Thoracic aorta (tissue), 2 donors: Measurements from ENCODE around the gene RECK. TPM values are rescaled to one million over a fixed set of nuclear protein-coding genes. Genes with fewer than 3 reads are reported as not detected.

ENCODE experiments used
- ATAC-seq: fragments of 150-250 bp; one replicate; pipeline ENCODE4 v1.8.0; 2017; ENCODE audit warnings: low read depth; ENCODE audit not compliant: insufficient number of reproducible peaks, low FRiP score
- DNase-seq: peaks from one replicate; pipeline ENCODE4 v3.0.0-alpha.2; 2020; ENCODE audit warnings: low spot score
- H3K27ac ChIP-seq, 2 donors: fragments of 200-600 bp; sonication (generic); 1 replicate in 1 of 2; 2 replicates in 1 of 2; pipeline ENCODE4 v1.5.1; 2016; ENCODE audit warnings: mild to moderate bottlenecking in 2 of 2, moderate library complexity in 2 of 2
- H3K27me3 ChIP-seq: fragments of 200-600 bp; sonication (generic); replicated peaks from 2 replicates; pipeline ENCODE4 v1.6.0; 2016; ENCODE audit warnings: mild to moderate bottlenecking; ENCODE audit not compliant: insufficient read depth
- H3K36me3 ChIP-seq: fragments of 200-600 bp; sonication (generic); one replicate; pipeline ENCODE4 v1.5.1; 2016
- H3K4me1 ChIP-seq, 2 donors: fragments of 200-600 bp; sonication (generic); 1 replicate in 1 of 2; 2 replicates in 1 of 2; pipeline versions ENCODE4 v1.5.1 to v1.6.0; 2016; ENCODE audit warnings: low read depth in 2 of 2, mild to moderate bottlenecking in 1 of 2; ENCODE audit not compliant: control insufficient read depth in 1 of 2
- H3K4me3 ChIP-seq: fragments of 200-600 bp; sonication (generic); 2 replicates; pipeline ENCODE4 v1.5.1; 2016; ENCODE audit warnings: mild to moderate bottlenecking
- H3K9me3 ChIP-seq: fragments of 200-600 bp; sonication (generic); 2 replicates; pipeline ENCODE4 v1.5.1; 2016
- CTCF ChIP-seq: fragments of 200-600 bp; sonication (generic); IDR thresholded peaks from one replicate; pipeline ENCODE4 v1.5.1; 2019; ENCODE audit warnings: antibody characterized with exemption
- total RNA-seq, 2 donors: library from RNA; depleted of rRNA; stranded (reverse); fragments of >200 nt; gene quantifications; one replicate each; pipeline versions ENCODE4 v1.1.0 to v1.2.3, GENCODE V29; 2016

RECK gene
- total RNA-seq, 2 donors from 2014 or later: 19.8 to 30.5 TPM

DNA sequence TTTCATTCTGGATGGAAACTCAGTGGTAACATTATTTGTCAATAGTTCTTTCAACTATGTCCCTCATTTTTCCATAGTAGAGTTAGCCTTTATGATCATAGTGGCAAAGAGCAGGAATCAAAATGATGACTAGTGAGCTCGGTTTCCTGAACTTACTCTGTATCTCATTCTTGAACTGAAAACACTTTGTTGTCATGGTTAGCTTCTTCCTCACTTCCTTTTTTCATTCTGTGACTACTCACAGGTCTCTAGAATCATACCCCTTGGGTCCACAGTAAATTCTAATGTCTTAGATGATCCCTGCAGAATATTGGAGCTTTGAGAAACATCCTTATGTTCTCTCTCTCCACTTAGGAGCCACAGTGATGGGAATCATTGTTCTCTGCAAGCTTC is 29.4 kb upstream of the RECK start:
- DNase-seq (no peak), ATAC-seq (no peak)
- no peaks in the 10 kb centered on the region for H3K9me3 ChIP-seq
- TF ChIP-seq CTCF: no peak
- H3K36me3 ChIP-seq: no peaks in the 10 kb centered on the region
- H3K4me3 ChIP-seq: no peak overlapping the region
- H3K27me3 ChIP-seq: no peaks in the 10 kb centered on the region
- no peak overlapping the region for H3K27ac ChIP-seq
- H3K4me1 ChIP-seq: no peaks in the 10 kb centered on the region

DNA sequence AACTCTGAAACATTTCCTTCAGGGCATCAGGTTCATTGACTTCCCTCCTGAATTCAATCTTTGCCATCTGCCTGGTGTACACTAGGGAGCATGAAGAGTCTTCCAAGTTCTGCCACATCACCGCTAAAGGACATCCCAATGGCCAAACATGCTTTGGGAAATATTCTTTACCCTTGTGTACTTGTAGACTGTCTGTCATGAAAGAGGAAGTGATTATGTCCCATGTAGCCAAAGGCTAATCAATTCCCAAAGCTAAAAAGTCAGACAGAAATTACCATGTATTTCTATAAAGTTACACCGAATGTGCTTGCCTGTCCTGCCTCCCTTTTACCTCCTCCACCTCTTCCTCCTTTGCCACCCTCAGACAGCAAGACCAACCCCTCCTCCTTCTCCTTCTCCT is 28.9 kb upstream of the RECK start:
- DNase-seq (no peak), ATAC-seq (no peak)
- no peaks in the 10 kb centered on the region for H3K36me3 ChIP-seq
- no peaks in the 10 kb centered on the region for H3K27me3 ChIP-seq
- no peak overlapping the region for H3K4me3 ChIP-seq
- no peaks in the 10 kb centered on the region for H3K4me1 ChIP-seq
- TF ChIP-seq CTCF: no peak
- H3K9me3 ChIP-seq: no peaks in the 10 kb centered on the region
- no peak overlapping the region for H3K27ac ChIP-seq

DNA sequence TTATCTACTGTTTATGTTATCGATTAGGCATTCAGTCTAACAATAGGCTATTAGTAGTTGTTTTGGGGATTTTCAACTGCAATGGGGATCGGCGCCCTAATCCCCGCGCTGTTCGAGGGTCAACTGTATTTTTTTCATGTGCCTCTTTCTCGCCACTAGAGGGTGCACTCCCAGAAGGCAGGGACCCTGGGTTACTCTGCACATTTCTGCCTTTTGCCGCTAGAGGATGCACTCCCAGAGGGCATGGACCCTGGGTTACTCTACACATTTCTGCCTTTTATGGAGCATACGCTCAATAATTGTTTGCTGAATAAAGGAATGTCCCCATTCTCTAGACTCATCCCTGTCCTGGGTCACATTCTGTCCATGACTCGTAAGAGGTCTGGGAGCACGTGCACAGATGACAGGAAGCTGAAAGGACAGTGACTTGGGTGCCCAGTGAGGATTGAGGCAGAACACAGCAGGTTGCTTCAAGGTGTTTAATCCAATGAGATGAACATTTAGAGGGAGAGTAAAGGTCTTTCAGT is 27.9 kb upstream of the RECK start:
- TF ChIP-seq CTCF: peak; percentile 92
- H3K36me3 ChIP-seq: no peaks in the 10 kb centered on the region
- H3K9me3 ChIP-seq: no peaks in the 10 kb centered on the region
- no peaks in the 10 kb centered on the region for H3K4me1 ChIP-seq
- ATAC-seq: peak; percentile 47
- no peak overlapping the region for H3K4me3 ChIP-seq
- no peaks in the 10 kb centered on the region for H3K27me3 ChIP-seq
- peak; percentile 7 for DNase-seq
- no peak overlapping the region for H3K27ac ChIP-seq

- Histone ChIP-seq H3K4me1 (no peaks in the 10 kb centered on the region), H3K4me3 (no peak overlapping the region), H3K27ac (no peak overlapping the region), H3K36me3 (no peaks in the 10 kb centered on the region), H3K27me3 (no peaks in the 10 kb centered on the region), H3K9me3 (no peaks in the 10 kb centered on the region)
- no peak for DNase-seq
- TF ChIP-seq CTCF: no peak
- no peak for ATAC-seq
These were observed 25.3 kb upstream of the RECK start for GRCh38 chr9:36011379-36011778.

DNA sequence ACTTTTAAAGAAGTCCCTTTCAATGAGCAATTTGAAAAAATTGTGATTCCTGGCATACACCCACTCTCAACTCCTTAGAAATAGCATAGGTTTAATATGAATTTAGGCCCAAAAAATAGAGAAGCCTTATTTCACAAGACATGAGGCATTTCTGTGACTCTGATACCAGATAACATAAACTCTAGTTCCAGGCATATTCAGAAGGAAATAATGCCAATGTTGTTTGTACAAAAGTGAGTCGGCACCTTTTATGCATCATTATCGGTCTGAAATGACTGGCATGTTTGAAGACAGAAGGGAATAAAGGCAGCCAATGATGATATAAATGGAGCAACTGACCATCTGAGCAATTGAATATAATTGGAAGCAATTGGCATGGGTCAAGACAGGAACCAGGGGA is 19.4 kb upstream of the RECK start:
- DNase-seq (no peak), ATAC-seq (no peak)
- Histone ChIP-seq H3K9me3 (no peaks in the 10 kb centered on the region), H3K4me3 (no peak overlapping the region), H3K4me1 (no peaks in the 10 kb centered on the region), H3K36me3 (no peaks in the 10 kb centered on the region), H3K27me3 (no peaks in the 10 kb centered on the region), H3K27ac (no peak overlapping the region)
- no peak for TF ChIP-seq CTCF
